GM15510 (cell line): ENCODE measurements around the gene ILRUN.

Experiments used
- POLR2A ChIP-seq: IDR thresholded peaks from 3 replicates; pipeline ENCODE4 v1.6.1; 2011; ENCODE audit warnings: borderline replicate concordance; ENCODE audit not compliant: insufficient read length; ENCODE audit errors: extremely low read depth

Gene ILRUN

GRCh38 chr6:34705241-34705640, 8.7 kb upstream of the ILRUN start:
- no peak for TF ChIP-seq POLR2A

- TF ChIP-seq POLR2A: no peak
Observed at GRCh38 chr6:34701199-34701598, 4.6 kb upstream of the ILRUN start.

GRCh38 chr6:34697904-34698559, 1.5 kb upstream of the ILRUN start:
- no peak for TF ChIP-seq POLR2A

- no peak for TF ChIP-seq POLR2A
Observed at GRCh38 chr6:34697544-34697836, 923 bp upstream of the ILRUN start.

- TF ChIP-seq POLR2A: no peak
Observed at GRCh38 chr6:34696189-34696738, 303 bp downstream of the ILRUN start.

- TF ChIP-seq POLR2A: no peak
Observed at GRCh38 chr6:34695729-34696188, 808 bp downstream of the ILRUN start.

- TF ChIP-seq POLR2A: no peak
Observed at GRCh38 chr6:34692280-34692679, 4.3 kb downstream of the ILRUN start.

- TF ChIP-seq POLR2A: no peak
Observed at GRCh38 chr6:34689742-34690141, 6.8 kb downstream of the ILRUN start.

- TF ChIP-seq POLR2A: no peak
Observed at GRCh38 chr6:34688956-34689355, 7.6 kb downstream of the ILRUN start.

GRCh38 chr6:34684919-34685318, 11.6 kb downstream of the ILRUN start:
- no peak for TF ChIP-seq POLR2A

- TF ChIP-seq POLR2A: no peak
Observed at GRCh38 chr6:34684364-34684763, 12.2 kb downstream of the ILRUN start.

- no peak for TF ChIP-seq POLR2A
Observed at GRCh38 chr6:34680802-34681515, 15.6 kb downstream of the ILRUN start.

- TF ChIP-seq POLR2A: no peak
Observed at GRCh38 chr6:34679552-34680253, 16.9 kb downstream of the ILRUN start.

- TF ChIP-seq POLR2A: no peak
Observed at GRCh38 chr6:34676140-34676539, 20.4 kb downstream of the ILRUN start.

GRCh38 chr6:34674268-34674639, 22.3 kb downstream of the ILRUN start:
- TF ChIP-seq POLR2A: no peak
